Activated gamma-delta T cell treated with anti-CD3 and anti-CD28 coated beads, Interleukin-2, amount 50 U/mL, for 16 hours (primary cell): ENCODE data around the gene MAPKAPK2.

Experiments used
- DNase-seq: peaks from one replicate; pipeline ENCODE4 v3.0.0-alpha.2; 2020; ENCODE audit warnings: low read depth

The MAPKAPK2 gene

DNA sequence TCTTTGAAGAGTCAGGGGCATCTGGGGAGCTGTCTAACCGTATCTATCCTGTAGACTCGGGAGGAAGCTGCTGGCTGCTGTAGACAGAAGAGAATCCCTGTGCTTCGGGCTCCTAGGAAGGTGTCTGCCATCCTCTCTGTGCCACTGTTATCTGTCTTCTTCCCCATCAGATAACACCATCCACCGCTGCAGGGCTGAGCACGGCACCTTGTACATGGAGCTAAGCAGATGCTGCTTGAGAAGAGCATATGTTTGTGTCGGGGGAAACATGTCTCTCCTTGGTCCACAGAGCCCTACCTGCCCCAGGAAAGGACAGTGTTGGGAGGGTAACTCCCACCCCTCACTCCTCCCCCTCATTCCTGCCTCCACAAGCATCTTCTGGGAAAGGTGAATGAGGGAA, 1.4 kb upstream of the MAPKAPK2 start:
- DNase-seq = no peak

GRCh38 chr1:206684003-206684402, 702 bp upstream of the MAPKAPK2 start:
- DNase-seq = no peak

DNA sequence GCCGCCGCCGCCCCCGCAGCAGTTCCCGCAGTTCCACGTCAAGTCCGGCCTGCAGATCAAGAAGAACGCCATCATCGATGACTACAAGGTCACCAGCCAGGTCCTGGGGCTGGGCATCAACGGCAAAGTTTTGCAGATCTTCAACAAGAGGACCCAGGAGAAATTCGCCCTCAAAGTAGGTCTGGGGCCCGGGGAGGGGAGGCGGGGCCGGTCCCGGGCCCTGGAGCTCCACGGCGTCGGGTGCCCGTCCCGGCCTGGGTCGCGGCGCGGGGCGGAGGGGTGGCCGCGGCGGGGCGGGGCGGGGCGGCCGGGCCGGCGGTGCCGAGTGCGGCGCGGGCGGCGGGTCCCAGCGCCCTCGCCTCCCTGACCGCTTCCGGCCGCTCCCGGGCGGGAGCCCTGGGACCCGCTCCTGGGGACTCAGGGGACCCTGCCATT, 646 bp downstream of the MAPKAPK2 start:
- no peak for DNase-seq

GRCh38 chr1:206685769-206686477, 1.2 kb downstream of the MAPKAPK2 start:
- no peak for DNase-seq

DNA sequence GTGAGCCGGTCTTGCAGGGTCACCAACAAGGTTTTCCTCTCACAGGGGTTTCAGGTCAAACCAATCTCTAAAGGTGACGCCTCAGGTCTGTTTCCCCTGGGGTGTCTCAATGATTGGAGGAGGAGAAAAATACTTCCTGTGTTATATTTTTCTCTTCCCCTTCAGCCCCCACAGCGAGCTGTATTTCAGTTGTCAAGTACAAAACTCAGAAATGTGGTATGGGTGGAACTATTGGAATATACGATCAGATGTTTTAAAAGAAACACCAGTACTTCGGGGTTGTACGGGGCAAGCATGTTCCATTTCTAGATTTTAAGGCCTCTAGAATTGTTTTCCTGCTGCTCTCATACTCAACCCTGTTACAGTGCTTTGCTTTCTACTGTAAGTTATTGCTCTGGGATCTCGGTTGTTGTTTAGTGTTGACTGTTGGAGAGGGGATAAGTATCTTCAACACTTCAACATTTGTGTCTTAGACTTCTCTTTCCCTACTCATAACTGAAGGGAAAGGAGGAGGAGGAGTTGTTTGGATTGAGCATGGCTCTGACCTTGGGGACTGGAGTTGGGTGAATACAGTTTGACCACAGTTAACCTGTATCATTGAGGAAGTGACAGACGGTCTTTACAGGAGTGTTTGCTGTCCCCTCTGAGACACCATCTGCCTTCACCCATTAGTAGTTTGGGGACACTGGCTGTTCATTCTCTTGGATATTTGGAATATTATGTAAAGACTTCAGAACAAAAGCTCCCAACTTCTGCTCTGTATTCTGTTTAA, 2.0 kb downstream of the MAPKAPK2 start:
- DNase-seq = no peak

DNA sequence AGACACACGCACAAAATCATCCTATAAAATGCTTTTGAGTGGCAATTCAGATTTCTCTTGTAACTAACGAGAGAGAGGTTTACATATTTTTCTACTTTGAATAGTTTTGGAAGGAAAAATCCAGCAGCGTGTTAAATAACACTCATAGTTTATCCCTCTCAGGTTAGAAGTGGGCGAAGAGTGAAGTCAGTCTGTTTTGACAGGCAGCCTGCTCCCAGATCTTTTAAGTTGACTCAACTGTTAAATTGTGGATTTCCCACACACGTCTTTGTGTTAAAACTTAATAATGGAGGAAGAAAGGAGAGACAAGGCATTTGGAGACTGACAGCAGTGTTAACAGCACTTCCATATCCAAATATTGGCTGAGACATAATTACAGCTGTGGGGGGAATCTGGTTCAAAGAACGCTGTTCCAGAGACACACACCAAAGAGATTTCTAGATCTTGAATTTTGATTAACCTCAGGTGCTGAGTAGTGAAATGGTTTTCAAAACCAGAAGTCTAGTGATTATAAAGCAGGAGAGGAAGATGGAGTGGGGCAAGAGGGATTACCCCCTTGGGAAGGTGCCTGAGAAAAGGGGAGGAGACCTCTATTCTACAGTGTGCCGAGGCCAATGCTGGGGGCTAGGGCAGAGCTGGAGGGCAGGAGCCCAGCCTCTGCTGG, 2.7 kb downstream of the MAPKAPK2 start:
- DNase-seq = no peak

- no peak for DNase-seq
Observed at GRCh38 chr1:206687915-206688442, 3.3 kb downstream of the MAPKAPK2 start.

- DNase-seq = no peak
Observed at GRCh38 chr1:206690516-206690915, 5.8 kb downstream of the MAPKAPK2 start.

DNA sequence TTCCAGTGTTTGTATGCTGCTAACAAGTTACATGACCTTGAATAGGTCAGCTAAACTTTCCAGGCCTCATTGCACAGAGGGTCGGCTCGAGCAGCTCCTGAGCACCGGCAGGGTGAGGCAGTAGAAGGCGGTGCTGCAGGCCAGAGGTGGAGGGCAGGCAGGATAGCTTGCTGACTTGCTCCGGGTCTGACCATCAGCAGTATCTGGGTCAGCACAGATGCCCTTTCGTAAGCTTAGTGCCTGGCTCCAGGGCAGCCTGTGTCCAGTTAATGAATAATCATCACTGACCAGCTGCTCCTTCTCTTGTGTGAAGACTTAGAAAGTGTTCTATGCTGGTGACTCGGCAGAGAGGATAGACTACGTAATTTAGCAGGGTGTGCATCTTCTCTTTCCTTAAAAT, 6.9 kb downstream of the MAPKAPK2 start:
- no peak for DNase-seq

- DNase-seq = no peak
Observed at GRCh38 chr1:206693029-206693428, 8.3 kb downstream of the MAPKAPK2 start.

DNA sequence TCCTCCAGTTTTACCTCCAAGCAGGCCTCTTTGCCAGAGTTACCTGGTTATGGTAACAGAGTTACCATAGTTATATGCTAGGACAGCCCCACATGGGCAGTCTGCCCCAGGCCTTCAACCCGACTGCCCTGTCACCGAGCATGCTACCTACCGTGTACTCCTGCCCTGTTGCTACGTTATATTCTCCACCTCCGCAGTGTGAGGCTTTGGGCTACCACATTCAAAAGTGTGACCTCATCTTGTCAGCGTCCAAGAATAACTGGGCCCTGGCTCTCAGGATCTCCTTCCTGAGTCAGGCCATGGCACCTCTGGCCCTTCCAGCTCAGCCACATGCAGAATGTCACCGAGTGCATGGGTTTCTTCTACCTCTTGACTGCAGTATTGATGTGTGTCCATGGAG, 8.9 kb downstream of the MAPKAPK2 start:
- no peak for DNase-seq

- DNase-seq = no peak
Observed at GRCh38 chr1:206694171-206695124, 9.7 kb downstream of the MAPKAPK2 start.

- DNase-seq = no peak
Observed at GRCh38 chr1:206695733-206696132, 11.0 kb downstream of the MAPKAPK2 start.

- no peak for DNase-seq
Observed at GRCh38 chr1:206696812-206697585, 12.3 kb downstream of the MAPKAPK2 start.

- no peak for DNase-seq
Observed at GRCh38 chr1:206698011-206698410, 13.3 kb downstream of the MAPKAPK2 start.

DNA sequence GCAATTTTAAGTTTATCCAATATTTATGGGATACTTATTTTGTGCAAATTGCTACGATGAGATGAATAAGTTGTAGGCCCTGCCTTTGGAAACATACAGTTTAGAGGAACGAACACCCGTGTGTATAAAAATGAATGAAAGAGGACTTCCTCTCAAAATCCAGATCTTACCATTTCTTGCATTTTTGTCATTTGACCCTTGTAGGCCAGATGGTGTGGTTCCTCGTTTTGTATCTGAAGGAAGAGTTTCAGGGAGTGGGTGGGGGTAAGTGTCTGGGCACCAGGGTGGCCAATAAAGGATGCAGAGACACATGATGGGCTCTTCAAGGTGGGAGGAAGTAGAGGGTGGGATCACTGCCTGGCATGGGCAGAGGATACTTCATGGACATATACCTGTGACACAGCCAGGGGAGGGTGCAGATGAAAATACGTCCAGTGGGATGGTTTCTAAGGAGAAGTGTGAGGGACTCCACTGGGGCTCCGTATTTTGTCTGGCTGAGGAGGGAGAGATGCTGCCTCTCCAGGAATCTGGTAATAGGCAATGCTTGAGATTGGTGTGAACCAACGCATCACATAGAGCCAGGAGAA, 14.4 kb downstream of the MAPKAPK2 start:
- no peak for DNase-seq

GRCh38 chr1:206699626-206700025, 14.9 kb downstream of the MAPKAPK2 start:
- DNase-seq = no peak

- no peak for DNase-seq
Observed at GRCh38 chr1:206700445-206701036, 15.8 kb downstream of the MAPKAPK2 start.

DNA sequence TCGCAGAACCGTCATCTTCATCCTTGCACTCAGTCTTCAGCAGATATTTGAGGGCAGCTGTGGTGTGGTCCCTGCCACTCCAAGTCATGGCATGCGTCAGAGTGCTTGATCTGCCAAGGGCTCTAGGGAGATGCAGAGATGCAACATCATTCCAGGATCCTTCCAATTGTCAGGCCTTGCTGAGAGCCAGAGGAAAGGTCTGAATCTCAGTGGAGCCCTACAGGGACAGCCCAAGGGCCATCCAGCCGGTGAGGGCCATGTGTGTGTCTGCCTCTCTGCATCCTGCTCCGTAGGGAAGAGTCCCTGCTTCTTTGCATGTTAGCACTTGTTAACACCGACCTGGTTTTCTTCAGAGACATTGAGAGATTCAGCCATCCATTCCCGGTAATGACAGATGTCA, 17.6 kb downstream of the MAPKAPK2 start:
- no peak for DNase-seq

GRCh38 chr1:206702803-206703202, 18.1 kb downstream of the MAPKAPK2 start:
- DNase-seq = no peak
